H9 (cell line): ENCODE results near the gene CDH1. TPM values are rescaled to one million over a fixed set of nuclear protein-coding genes. Genes with fewer than 3 reads are reported as not detected.
A peak's percentile ranks its signal among the peaks of the same experiment; 100 is the strongest.

Experiments used
- DNase-seq: peaks from one replicate; pipeline ENCODE4 v3.0.0-alpha.2; 2017
- H2AFZ ChIP-seq: one replicate; pipeline ENCODE4 v1.6.1; 2013; ENCODE audit warnings: mild to moderate bottlenecking, low read length, control low read depth, moderate library complexity
- H2AK5ac ChIP-seq: 2 replicates; pipeline ENCODE4 v1.6.1; 2013; ENCODE audit warnings: low read length, control low read depth, mixed read lengths; ENCODE audit not compliant: insufficient read length
- H2BK120ac ChIP-seq: one replicate; pipeline ENCODE4 v1.6.1; 2013; ENCODE audit warnings: low read depth, mild to moderate bottlenecking, low read length, control low read depth, inconsistent platforms; ENCODE audit not compliant: poor library complexity, severe bottlenecking
- H2BK12ac ChIP-seq: 2 replicates; pipeline ENCODE4 v1.6.1; 2013; ENCODE audit warnings: low read length, control low read depth, mixed read lengths, low read depth; ENCODE audit not compliant: insufficient read length
- H2BK15ac ChIP-seq: 2 replicates; pipeline ENCODE4 v1.6.1; 2013; ENCODE audit warnings: low read depth, low read length, control low read depth
- H2BK20ac ChIP-seq: one replicate; pipeline ENCODE4 v1.6.1; 2013; ENCODE audit warnings: low read depth, mild to moderate bottlenecking, low read length, control low read depth, inconsistent platforms; ENCODE audit not compliant: poor library complexity, severe bottlenecking
- H2BK5ac ChIP-seq: 2 replicates; pipeline ENCODE4 v1.6.1; 2013; ENCODE audit warnings: low read length, control low read depth, mixed read lengths; ENCODE audit not compliant: insufficient read length
- H3K14ac ChIP-seq: 2 replicates; pipeline ENCODE4 v1.6.1; 2013; ENCODE audit warnings: low read length, control low read depth; ENCODE audit not compliant: insufficient read depth
- H3K18ac ChIP-seq: 2 replicates; pipeline ENCODE4 v1.6.1; 2013; ENCODE audit warnings: low read depth, mild to moderate bottlenecking, mixed read lengths, low read length, control low read depth; ENCODE audit not compliant: insufficient read length
- H3K23ac ChIP-seq: 2 replicates; pipeline ENCODE4 v1.6.1; 2013; ENCODE audit warnings: low read length, control low read depth, mixed read lengths, low read depth; ENCODE audit not compliant: insufficient read length
- H3K23me2 ChIP-seq: 2 replicates; pipeline ENCODE4 v1.6.1; 2013; ENCODE audit warnings: low read depth, mild to moderate bottlenecking, mixed read lengths, low read length, control low read depth; ENCODE audit not compliant: insufficient read length, poor library complexity, severe bottlenecking
- H3K27ac ChIP-seq: 2 replicates; pipeline ENCODE4 v1.5.1; 2013; ENCODE audit warnings: low read length, control low read depth, mixed read lengths, low read depth; ENCODE audit not compliant: insufficient read length
- H3K27me3 ChIP-seq: 2 replicates; pipeline ENCODE4 v1.6.1; 2013; ENCODE audit warnings: low read length, control low read depth, inconsistent platforms; ENCODE audit not compliant: insufficient read depth
- H3K4ac ChIP-seq: 2 replicates; pipeline ENCODE4 v1.6.1; 2013; ENCODE audit warnings: low read depth, mild to moderate bottlenecking, control low read depth, inconsistent platforms, low read length, moderate library complexity
- H3K4me1 ChIP-seq: 2 replicates; pipeline ENCODE4 v1.6.1; 2013; ENCODE audit warnings: low read length, control low read depth, inconsistent platforms; ENCODE audit not compliant: insufficient read depth
- H3K4me2 ChIP-seq: 2 replicates; pipeline ENCODE4 v1.6.1; 2013; ENCODE audit warnings: low read length, control low read depth, mixed read lengths; ENCODE audit not compliant: insufficient read length, insufficient read depth
- H3K56ac ChIP-seq: 2 replicates; pipeline ENCODE4 v1.6.1; 2013; ENCODE audit warnings: low read depth, mild to moderate bottlenecking, mixed read lengths, low read length, control low read depth; ENCODE audit not compliant: insufficient read length
- H3K79me1 ChIP-seq: 2 replicates; pipeline ENCODE4 v1.6.1; 2013; ENCODE audit warnings: low read depth, mild to moderate bottlenecking, moderate library complexity, low read length, control low read depth, inconsistent platforms; ENCODE audit not compliant: insufficient read depth, poor library complexity, severe bottlenecking
- H3K79me2 ChIP-seq: 2 replicates; pipeline ENCODE4 v1.6.1; 2013; ENCODE audit warnings: low read length, control low read depth, inconsistent platforms; ENCODE audit not compliant: insufficient read depth
- H3K9ac ChIP-seq: 2 replicates; pipeline ENCODE4 v1.6.1; 2013; ENCODE audit warnings: low read length, control low read depth, mixed read lengths; ENCODE audit not compliant: insufficient read length; ENCODE audit errors: extremely low read depth
- H3K9me3 ChIP-seq: one replicate; pipeline ENCODE4 v1.6.1; 2013; ENCODE audit warnings: low read depth, low read length, inconsistent platforms; ENCODE audit not compliant: control insufficient read depth
- H3T11ph ChIP-seq: one replicate; pipeline ENCODE4 v1.6.1; 2013; ENCODE audit warnings: mild to moderate bottlenecking, low read length, control low read depth, inconsistent platforms
- H4K20me1 ChIP-seq: one replicate; pipeline ENCODE4 v1.6.1; 2013; ENCODE audit not compliant: control insufficient read depth, insufficient read length, insufficient read depth
- H4K5ac ChIP-seq: 2 replicates; pipeline ENCODE4 v1.6.1; 2013; ENCODE audit warnings: low read depth, mild to moderate bottlenecking, mixed read lengths, low read length, control low read depth; ENCODE audit not compliant: insufficient read length
- H4K8ac ChIP-seq: replicated peaks from 2 replicates; pipeline ENCODE4 v1.6.1; 2013; ENCODE audit warnings: low read length, control low read depth, mixed read lengths, low read depth; ENCODE audit not compliant: insufficient read length
- H4K91ac ChIP-seq: 2 replicates; pipeline ENCODE4 v1.6.1; 2013; ENCODE audit warnings: low read depth, mild to moderate bottlenecking, moderate library complexity, mixed read lengths, low read length, control low read depth; ENCODE audit not compliant: insufficient read length
- H3K27ac Mint-ChIP-seq, 3 experiments: 2 replicates in 2 of 3; 3 replicates in 1 of 3; pipeline ENCODE4 v1.8.0; 2020 to 2021; ENCODE audit warnings: mixed read lengths in 3 of 3, mild to moderate bottlenecking in 1 of 3, moderate library complexity in 1 of 3
- H3K27me3 Mint-ChIP-seq: 2 replicates; pipeline ENCODE4 v1.8.0; 2021; ENCODE audit warnings: low read depth, mild to moderate bottlenecking, moderate library complexity, mixed read lengths
- H3K36me3 Mint-ChIP-seq, 3 experiments: 2 replicates in 2 of 3; 3 replicates in 1 of 3; pipeline ENCODE4 v1.8.0; 2020 to 2021; ENCODE audit warnings: low read depth in 3 of 3, mixed read lengths in 3 of 3; ENCODE audit not compliant: insufficient read depth in 1 of 3
- H3K4me1 Mint-ChIP-seq, 2 experiments: 2 replicates each; pipeline ENCODE4 v1.8.0; 2020; ENCODE audit warnings: mixed read lengths in 2 of 2
- H3K4me3 Mint-ChIP-seq, 2 experiments: 2 replicates in 1 of 2; 3 replicates in 1 of 2; pipeline ENCODE4 v1.8.0; 2020 to 2021; ENCODE audit warnings: mild to moderate bottlenecking in 2 of 2, mixed read lengths in 2 of 2, moderate library complexity in 1 of 2
- H3K9me3 Mint-ChIP-seq, 2 experiments: 2 replicates in 1 of 2; 3 replicates in 1 of 2; pipeline ENCODE4 v1.8.0; 2020; ENCODE audit warnings: mild to moderate bottlenecking in 2 of 2, mixed read lengths in 2 of 2, moderate library complexity in 1 of 2
- WGBS: extraction: QIAGEN DNeasy Blood & Tissue Kit; methylation state at CpG from one replicate; pipeline ENCODE4 v1.1.7; 2013; ENCODE audit warnings: missing lambda C conversion rate, low lambda C conversion rate, mixed read lengths; ENCODE audit not compliant: insufficient read length; ENCODE audit errors: extremely low coverage; 5-methylcytosine and 5-hydroxymethylcytosine counted together
- total RNA-seq: library from RNA; stranded (reverse); gene quantifications from 2 replicates; pipeline ENCODE4 v1.2.1, GENCODE V29; 2021
- TF ChIP-seq, protein P1 (sequence below): fragments of 200-600 bp; sonication (generic); conservative IDR thresholded peaks from 3 replicates; pipeline ENCODE4 v1.8.0; 2021; ENCODE audit warnings: antibody characterized with exemption, mild to moderate bottlenecking

Gene CDH1
- total RNA-seq, 1 experiment from 2014 or later, result 237 TPM

DNA sequence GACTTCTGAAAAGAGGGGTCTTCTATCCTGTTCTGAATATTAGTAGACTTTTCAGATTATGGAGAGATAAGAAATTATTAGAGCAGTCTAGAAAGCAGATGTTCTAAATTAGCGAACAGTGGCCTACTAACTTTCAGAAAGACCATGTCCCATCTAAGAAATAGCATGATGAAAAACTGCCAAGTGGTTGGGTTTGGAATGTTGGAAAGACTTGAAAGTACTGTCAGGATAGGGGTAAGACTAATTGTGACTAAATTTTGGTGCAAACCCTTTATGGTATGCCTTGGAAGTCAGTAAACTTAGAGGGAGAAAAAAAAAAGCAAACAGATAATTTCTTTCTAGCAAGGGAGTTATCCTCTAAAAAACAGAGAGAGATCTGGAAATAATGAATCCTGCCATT is 147.3 kb downstream of the CDH1 start:
- Histone ChIP-seq H3K27ac (no peak overlapping the region), H2AK5ac (no peak overlapping the region), H3K4me2 (no peak overlapping the region), H3K79me2 (no peaks in the 10 kb centered on the region), H3K9me3 (no peaks in the 10 kb centered on the region), H3K23me2 (no peaks in the 10 kb centered on the region), H3K56ac (no peak overlapping the region), H3K4ac (no peak overlapping the region), H2BK20ac (no peak overlapping the region), H2BK12ac (no peak overlapping the region), H3T11ph (no peak overlapping the region), H4K91ac (no peak overlapping the region), H3K79me1 (no peaks in the 10 kb centered on the region), H3K14ac (no peak overlapping the region), H4K5ac (no peak overlapping the region), H3K18ac (no peak overlapping the region), H4K8ac (no peak overlapping the region), H3K27me3 (no peaks in the 10 kb centered on the region), H2BK120ac (no peak overlapping the region), H4K20me1 (no peaks in the 10 kb centered on the region), H3K4me1 (no peaks in the 10 kb centered on the region), H3K23ac (no peak overlapping the region), H2BK5ac (no peak overlapping the region), H3K9ac (no peak overlapping the region), H2AFZ (no peak overlapping the region), H2BK15ac (no peak overlapping the region)
- Mint-ChIP-seq H3K27me3 (no peaks in the 10 kb centered on the region), H3K4me3 (no peak overlapping the region), H3K9me3 (no peaks in the 10 kb centered on the region), H3K27ac (peak overlapping the region in 1 of 3 experiments; percentile 63; a peak in 1 of 7 replicates), H3K36me3 (peaks cover 2 to 11% (median 9%) of the 10 kb centered on the region in 3 experiments; a peak in 4 of 7 replicates), H3K4me1 (no peaks in the 10 kb centered on the region)
- DNase-seq, result no peak
- TF ChIP-seq, protein P1, sequence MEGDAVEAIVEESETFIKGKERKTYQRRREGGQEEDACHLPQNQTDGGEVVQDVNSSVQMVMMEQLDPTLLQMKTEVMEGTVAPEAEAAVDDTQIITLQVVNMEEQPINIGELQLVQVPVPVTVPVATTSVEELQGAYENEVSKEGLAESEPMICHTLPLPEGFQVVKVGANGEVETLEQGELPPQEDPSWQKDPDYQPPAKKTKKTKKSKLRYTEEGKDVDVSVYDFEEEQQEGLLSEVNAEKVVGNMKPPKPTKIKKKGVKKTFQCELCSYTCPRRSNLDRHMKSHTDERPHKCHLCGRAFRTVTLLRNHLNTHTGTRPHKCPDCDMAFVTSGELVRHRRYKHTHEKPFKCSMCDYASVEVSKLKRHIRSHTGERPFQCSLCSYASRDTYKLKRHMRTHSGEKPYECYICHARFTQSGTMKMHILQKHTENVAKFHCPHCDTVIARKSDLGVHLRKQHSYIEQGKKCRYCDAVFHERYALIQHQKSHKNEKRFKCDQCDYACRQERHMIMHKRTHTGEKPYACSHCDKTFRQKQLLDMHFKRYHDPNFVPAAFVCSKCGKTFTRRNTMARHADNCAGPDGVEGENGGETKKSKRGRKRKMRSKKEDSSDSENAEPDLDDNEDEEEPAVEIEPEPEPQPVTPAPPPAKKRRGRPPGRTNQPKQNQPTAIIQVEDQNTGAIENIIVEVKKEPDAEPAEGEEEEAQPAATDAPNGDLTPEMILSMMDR, result no peak
- no CpG with 5 or more reads among the region's 1 CpG for WGBS

Other genes starting within 250 kb of the CDH1 start
- gene ZFP90, start 198.0 kb upstream of the CDH1 start, total RNA-seq, result 12.8 and 14.8 TPM in 2 replicates
- gene CDH3, start 92.0 kb upstream of the CDH1 start, total RNA-seq, result 92.9 and 97.2 TPM in 2 replicates
- 12.0 and 12.5 TPM in 2 replicates for gene TANGO6, start 106.2 kb downstream of the CDH1 start, total RNA-seq